ENCODE measurements around the gene MT1H.

MT1H gene

DNA sequence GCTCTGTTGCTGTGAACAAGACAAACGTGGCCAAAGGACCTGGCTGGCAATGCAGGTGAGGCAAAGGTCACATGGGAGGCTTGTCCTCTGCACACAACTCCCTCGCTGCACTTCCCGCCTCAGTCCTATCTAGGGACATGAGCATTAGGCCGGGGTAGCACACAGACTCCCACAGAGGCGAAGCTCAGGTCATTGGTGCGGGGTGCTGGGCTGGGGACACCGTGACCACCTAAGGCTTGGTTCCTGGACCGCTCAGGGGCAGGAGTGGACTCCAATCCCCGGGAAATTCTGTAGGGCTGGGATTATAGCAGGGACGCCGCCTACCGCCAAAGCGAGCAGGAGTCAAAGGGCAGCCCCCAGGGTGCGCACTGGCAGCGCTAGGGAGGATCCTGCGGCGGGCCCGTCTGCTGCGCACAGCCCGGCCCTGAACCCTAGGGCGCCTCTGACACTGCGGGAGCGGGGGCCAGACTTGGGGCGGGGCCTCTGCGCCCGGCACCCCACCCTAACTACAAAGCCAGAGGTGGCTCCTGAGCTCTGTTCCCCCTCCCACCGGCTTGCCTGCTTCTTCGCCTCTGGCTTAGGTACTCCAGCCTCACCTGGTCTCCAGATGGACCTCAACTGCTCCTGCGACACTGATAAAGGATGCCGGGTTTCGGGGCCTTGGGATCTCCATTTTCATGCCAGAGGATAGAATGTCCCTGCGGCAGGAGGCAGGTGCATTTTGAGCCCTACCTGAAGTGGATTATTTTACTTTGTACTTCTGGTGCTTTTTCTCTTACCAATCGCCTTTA, 21.8 kb upstream of the MT1H start:
- no peak overlapping the region for H3K4me3 ChIP-seq (ENCODE audit: low read length)
- DNase-seq (ENCODE audit: low read depth), result no peak
- TF ChIP-seq CTCF (conservative IDR thresholded peaks at IDR 0.05; ENCODE audit: low read depth, low read length), result no peak

DNA sequence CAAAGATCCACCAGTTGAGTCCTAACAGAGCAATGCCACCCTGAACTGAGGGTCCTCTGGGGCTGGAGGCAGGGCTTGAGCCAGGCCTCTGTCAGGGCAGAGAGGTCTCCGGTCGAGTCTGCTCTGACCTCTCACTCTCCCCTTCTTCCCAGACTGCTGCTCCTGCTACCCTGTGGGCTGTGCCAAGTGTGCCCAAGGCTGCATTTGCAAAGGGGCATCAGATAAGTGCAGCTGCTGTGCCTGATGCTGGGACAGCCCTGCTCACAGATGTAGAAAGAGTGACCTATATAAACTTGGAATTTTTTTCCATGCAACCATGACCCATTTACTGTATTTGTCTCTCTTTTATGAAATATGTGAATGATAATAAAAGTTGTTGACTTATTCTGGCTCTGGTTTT, 20.3 kb upstream of the MT1H start:
- no peak for TF ChIP-seq CTCF (conservative IDR thresholded peaks at IDR 0.05; ENCODE audit: low read depth, low read length)
- H3K4me3 ChIP-seq (ENCODE audit: low read length), result no peak overlapping the region
- no peak for DNase-seq (ENCODE audit: low read depth)

DNA sequence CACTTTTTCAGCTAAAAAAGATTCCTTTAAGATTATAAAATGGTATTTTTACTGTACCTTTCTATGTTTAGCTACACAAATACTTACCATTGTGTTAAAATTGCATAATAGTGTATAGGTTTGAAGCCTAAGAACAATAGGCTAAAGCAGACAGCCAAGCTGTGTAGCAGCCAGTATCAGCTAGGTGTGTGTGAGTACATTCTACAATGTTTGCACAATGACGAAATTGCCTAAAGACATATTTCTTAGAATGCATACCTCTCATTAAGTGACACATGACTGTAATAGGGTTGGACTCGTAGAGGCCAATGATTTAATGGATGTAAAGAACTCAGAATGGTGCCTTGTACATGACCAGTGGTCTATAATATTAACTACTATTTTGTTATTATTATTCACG, 19.8 kb upstream of the MT1H start:
- no peak for DNase-seq (ENCODE audit: low read depth)
- TF ChIP-seq CTCF (conservative IDR thresholded peaks at IDR 0.05; ENCODE audit: low read depth, low read length), result no peak
- no peak overlapping the region for H3K4me3 ChIP-seq (ENCODE audit: low read length)

DNA sequence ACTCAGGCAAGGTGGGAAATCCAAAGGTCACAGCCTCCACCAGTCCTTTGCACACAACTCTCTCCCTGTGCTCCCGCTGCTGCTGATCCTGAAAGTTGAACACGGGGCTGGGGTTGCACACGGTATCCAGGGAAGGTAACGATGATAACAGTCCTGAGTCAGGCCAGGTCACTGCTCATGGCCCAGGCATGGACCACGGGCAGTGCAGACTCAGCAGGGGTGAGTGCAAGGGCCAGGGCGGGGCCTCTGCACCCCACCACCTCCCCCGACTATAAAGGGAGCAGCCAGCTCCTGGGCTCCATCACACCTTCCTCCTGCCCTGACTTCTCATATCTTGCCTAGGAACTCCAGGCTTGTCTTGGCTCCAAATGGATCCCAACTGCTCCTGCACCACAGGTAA, 18.0 kb upstream of the MT1H start, which contains the start of gene MT1B:
Gene MT1B, plus strand, starts transcription at position 301 of the 400 bp plus-strand sequence. Its CDS starts 68 bp downstream, at position 369.
- no peak for DNase-seq (ENCODE audit: low read depth)

GRCh38 chr16:56652600-56652999, 17.0 kb upstream of the MT1H start:
- no peak for TF ChIP-seq CTCF (conservative IDR thresholded peaks at IDR 0.05; ENCODE audit: low read depth, low read length)
- no peak for DNase-seq (ENCODE audit: low read depth)
- no peak overlapping the region for H3K4me3 ChIP-seq (ENCODE audit: low read length)

More for the DNA sequence above, 18.0 kb upstream of the MT1H start, which contains the start of gene MT1B:
- H3K4me3 ChIP-seq (ENCODE audit: low read length), result no peak within 1 kb of the TSS
- no peak for TF ChIP-seq CTCF (conservative IDR thresholded peaks at IDR 0.05; ENCODE audit: low read depth, low read length)

DNA sequence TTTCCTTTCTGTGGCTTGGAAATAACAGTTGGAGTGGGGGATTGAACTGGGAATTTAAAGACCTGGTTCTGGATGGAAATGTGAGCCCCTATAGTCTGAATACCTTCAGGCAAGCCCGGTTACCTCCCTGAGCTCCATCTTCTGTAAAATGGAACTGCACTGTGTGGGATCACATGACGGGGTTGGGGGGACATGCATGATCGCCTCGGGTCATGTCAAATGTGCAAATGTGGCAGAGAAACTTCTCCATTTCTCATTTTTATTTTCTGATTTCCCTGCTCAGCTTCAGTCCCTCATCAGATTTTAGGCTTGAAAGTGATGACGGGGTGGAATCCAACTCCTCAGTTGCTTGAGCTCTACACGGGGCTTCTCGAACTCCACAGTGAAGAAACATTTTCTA, 16.4 kb upstream of the MT1H start:
- no peak for DNase-seq (ENCODE audit: low read depth)
- no peak for TF ChIP-seq CTCF (conservative IDR thresholded peaks at IDR 0.05; ENCODE audit: low read depth, low read length)
- no peak overlapping the region for H3K4me3 ChIP-seq (ENCODE audit: low read length)

Measured in retinal pigment epithelial cell (primary cell).